Activated naive CD4-positive, alpha-beta T cell treated with anti-CD3 and anti-CD28 coated beads for 36 hours (primary cell): ENCODE results near the gene HCFC1. TPM values are rescaled to one million over a fixed set of nuclear protein-coding genes. Genes with fewer than 3 reads are reported as not detected.
A peak's percentile ranks its signal among the peaks of the same experiment; 100 is the strongest.

Source experiments
- CTCF ChIA-PET: fragments of 350-600 bp; sonication (Branson Sonifier 250); formaldehyde crosslinking; loops from one replicate; lab custom pipeline; 2021; ENCODE audit warnings: antibody characterized with exemption; lab: Charles Lee
- DNase-seq: peaks from one replicate; pipeline ENCODE4 v3.0.0-alpha.2; 2020
- H3K27ac Mint-ChIP-seq: one replicate; pipeline ENCODE4 v1.8.0; 2021; ENCODE audit warnings: mild to moderate bottlenecking, mixed read lengths
- H3K27me3 Mint-ChIP-seq: one replicate; pipeline ENCODE4 v1.8.0; 2021; ENCODE audit warnings: low read depth, mixed read lengths
- H3K36me3 Mint-ChIP-seq: one replicate; pipeline ENCODE4 v1.8.0; 2021; ENCODE audit warnings: low read depth, mixed read lengths
- H3K4me1 Mint-ChIP-seq: one replicate; pipeline ENCODE4 v1.8.0; 2021; ENCODE audit warnings: low read depth, mixed read lengths
- H3K4me3 Mint-ChIP-seq: one replicate; pipeline ENCODE4 v1.8.0; 2021; ENCODE audit warnings: mild to moderate bottlenecking, moderate library complexity, mixed read lengths
- H3K9me3 Mint-ChIP-seq: one replicate; pipeline ENCODE4 v1.8.0; 2021; ENCODE audit warnings: mixed read lengths
- intact Hi-C: fragments of 100-400 bp; cut with micrococcal nuclease; formaldehyde crosslinking; loops from one replicate; pipeline ENCODE4 v1.15.1; 2023
- total RNA-seq, 2 experiments: library from RNA; stranded (reverse); gene quantifications; one replicate each; pipeline ENCODE4 v1.2.3, GENCODE V29; 2021

The HCFC1 gene
- total RNA-seq, result 10 to 100 TPM; 85.0 to 86.1 TPM

DNA sequence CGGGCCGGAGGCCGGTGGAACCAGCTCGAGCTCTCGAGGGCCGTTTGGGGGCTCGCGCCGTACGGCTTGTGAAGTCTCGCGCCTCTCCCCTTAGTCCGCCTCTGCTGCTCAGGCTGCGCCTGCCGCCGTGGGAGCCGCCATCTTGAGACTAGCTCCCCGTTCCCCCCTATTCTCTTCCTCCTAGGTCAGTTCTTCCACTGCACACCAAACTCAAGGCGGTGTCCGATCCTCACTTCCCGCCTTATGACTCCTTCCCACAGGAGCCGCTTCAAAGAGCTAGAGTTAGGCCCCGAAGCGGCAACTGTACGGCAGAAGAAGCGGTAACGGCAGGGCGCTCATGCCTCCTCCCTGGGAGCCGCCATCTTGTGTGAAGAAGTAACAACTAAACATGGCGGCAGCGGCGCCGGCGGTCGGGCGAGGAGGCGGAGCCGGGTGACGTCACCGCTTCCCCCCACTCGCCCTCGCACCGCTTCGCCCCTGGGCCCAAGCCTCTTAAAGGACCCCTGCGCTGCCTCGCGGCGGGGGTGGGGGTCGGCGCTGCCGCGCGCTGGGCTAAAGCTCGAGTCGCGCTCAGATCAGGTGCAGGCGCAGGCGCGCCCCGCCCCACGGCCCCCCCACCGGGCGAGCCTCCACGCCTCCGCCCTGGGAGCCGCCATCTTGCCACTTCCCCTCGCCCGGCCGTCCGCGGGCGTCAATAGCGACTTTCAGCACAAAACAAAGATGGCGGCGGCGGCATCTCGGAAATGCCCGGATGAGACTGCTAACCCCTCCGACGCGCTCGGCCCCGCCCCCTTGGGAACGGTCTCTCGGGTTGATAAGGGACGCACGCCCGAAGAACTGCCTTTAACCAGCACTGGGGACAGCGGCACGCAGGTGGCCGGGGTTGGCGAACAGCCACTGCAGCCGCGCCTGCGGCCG lies at the start of gene HCFC1:
HCFC1 (minus strand) TSS at position 369 of the 918 bp plus-strand sequence. CDS start 978 bp downstream, outside the sequence.
- DNase-seq, result peak; percentile 91
- H3K36me3 Mint-ChIP-seq, result peaks cover 26% of the 10 kb centered on the region
- H3K27ac Mint-ChIP-seq, result peak within 1 kb of the TSS; percentile 100
- CTCF ChIA-PET, result interaction anchor here (0.6 to 1.8 kb wide), 4 partner anchors 9 to 77 kb away, joined by 3 to 6 read pairs (median 3); no protein-coding TSS in a partner anchor
- intact Hi-C loops, result loop anchor here (1.0 to 5.0 kb wide), 9 partner anchors 13 to 506 kb away; partner anchors contain the start of genes ABCD1, BCAP31, HAUS7 and IDH3G
- peaks cover 31% of the 10 kb centered on the region for H3K4me1 Mint-ChIP-seq
- H3K9me3 Mint-ChIP-seq, result no peaks in the 10 kb centered on the region
- peak within 1 kb of the TSS; percentile 100 for H3K4me3 Mint-ChIP-seq
- no peaks in the 10 kb centered on the region for H3K27me3 Mint-ChIP-seq

DNA sequence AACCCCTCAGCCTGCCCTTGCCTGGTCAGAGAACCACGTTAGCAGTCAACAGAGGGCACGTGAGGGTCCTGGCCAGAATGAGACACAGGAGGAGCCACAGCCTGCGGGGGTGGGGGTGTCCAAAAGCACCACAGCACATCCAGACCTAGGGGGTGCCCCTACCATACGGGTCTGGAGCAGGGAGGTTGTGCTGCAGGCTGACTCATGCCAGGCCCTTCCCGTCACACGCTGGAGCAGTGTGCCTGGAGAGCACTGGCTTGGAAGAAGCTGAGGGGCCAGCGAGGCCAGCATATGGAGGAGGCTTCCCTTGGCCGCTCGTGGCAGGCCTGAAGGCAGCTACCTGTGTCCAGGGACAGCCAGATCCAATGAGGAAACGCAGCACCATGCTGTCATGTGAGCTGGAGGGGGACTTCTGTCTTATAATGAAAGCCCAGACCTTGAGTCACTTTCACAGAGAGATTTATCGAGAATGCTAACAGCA lies 49.6 kb upstream of the HCFC1 start:
- DNase-seq, result peak; percentile 32
- CTCF ChIA-PET, result interaction anchor here (1.0 kb wide), 1 partner anchor 50 kb away, joined by 3 read pairs; the partner anchor contains the start of gene HCFC1
- peaks cover 10% of the 10 kb centered on the region for H3K36me3 Mint-ChIP-seq
- intact Hi-C loops, result loop anchor here (2.0 to 5.0 kb wide), 4 partner anchors 16 to 94 kb away; partner anchors contain the start of genes ARHGAP4 and MECP2
- H3K27ac Mint-ChIP-seq, result peak overlapping the region; percentile 92
- H3K4me3 Mint-ChIP-seq, result no peak overlapping the region
- peaks cover 14% of the 10 kb centered on the region for H3K4me1 Mint-ChIP-seq
- H3K27me3 Mint-ChIP-seq, result no peaks in the 10 kb centered on the region
- no peaks in the 10 kb centered on the region for H3K9me3 Mint-ChIP-seq

DNA sequence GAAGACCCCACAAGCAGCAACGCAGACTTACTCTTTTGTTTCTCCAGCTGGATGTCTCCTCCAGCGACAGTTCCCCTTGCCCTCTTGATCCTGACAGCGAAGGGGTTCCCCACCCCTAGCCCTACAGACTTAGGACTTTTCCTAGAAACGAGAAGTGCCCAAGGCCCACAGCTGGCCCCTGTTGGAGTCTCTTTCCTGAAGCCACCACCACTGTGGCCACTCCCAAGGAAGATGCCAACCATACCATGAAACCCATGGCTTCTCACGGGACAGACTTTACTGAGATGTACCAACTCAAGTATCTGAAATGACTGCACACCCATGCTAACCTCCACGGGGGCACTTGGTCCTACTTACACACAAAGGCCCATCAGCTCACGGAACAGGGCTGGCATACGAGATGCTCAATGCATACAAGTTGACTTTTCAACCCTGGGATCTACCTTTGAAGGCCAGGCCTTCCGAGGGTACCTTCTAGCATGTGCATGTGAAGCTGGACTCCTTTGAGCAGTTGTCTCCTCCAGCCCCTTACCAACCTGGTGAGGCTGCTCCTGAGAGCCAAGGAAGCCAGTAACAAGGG lies 49.0 kb upstream of the HCFC1 start:
- Mint-ChIP-seq H3K27me3 (no peaks in the 10 kb centered on the region), H3K9me3 (no peaks in the 10 kb centered on the region), H3K27ac (peak overlapping the region; percentile 92), H3K4me3 (peak overlapping the region; percentile 88), H3K36me3 (peaks cover 14% of the 10 kb centered on the region), H3K4me1 (peaks cover 19% of the 10 kb centered on the region)
- intact Hi-C loops, result loop anchor here (1.0 to 5.0 kb wide), 5 partner anchors 16 to 93 kb away; partner anchors contain the start of genes ARHGAP4 and MECP2
- DNase-seq, result peak; percentile 10
- CTCF ChIA-PET, result interaction anchor here (1.0 to 1.4 kb wide), 3 partner anchors 49 to 115 kb away, joined by 3 read pairs; partner anchors contain the start of gene HCFC1

DNA sequence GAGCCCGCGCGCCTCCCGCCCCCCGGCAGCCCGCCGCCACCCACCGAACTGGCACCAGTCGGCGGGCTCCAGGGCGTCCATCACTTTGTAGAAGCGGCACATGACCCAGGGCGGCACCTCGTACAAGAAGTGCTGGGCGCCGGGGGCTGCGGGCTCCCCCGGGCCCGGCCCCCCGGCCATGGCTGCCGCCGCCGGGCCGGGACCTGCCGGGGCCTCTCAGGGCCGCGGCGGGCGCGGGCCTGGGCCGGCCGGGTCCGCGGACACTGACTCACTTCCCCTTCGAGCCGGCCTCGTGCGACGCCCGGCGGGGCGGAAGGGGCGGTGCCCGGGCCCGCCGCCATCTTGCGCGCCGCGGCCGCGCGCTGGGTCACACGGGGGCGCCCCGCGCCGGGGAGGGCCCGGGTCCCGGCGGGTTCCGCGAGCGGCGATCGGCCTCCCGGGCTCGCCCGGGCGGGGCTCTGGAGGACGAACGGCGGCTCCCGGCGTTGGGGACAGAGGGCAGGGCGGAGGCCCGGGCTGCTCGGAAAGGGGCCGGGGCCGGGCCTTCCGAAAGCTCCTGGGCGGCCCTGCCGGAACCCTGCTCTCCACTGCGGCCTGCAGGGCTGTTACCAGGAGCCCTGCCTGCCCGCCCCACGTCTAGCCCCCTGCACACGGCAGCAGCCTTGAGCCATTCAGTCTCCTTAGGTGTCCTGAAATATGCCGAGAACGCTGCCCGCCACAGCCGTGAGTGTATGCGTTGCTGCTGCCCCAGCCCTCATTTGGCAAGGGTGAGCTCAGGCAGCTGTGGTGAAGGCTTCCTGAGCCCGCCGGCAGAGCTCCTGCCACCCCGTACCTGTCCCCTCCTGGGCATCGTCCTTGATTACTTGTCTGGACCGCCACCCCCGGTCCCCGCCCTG lies 48.3 kb upstream of the HCFC1 start, which contains the start of gene IRAK1:
IRAK1 (minus strand) TSS at position 270 of the 896 bp plus-strand sequence; CDS start at position 180, 90 bp downstream.
- intact Hi-C loops, result loop anchor here (1.0 to 5.0 kb wide), 6 partner anchors 17 to 93 kb away; partner anchors contain the start of genes ARHGAP4 and MECP2
- peak within 1 kb of the TSS; percentile 92 for H3K27ac Mint-ChIP-seq
- CTCF ChIA-PET, result interaction anchor here (1.0 to 1.4 kb wide), 3 partner anchors 49 to 116 kb away, joined by 3 read pairs; partner anchors contain the start of gene HCFC1
- H3K27me3 Mint-ChIP-seq, result no peaks in the 10 kb centered on the region
- peaks cover 16% of the 10 kb centered on the region for H3K36me3 Mint-ChIP-seq
- peak; percentile 45 for DNase-seq
- H3K9me3 Mint-ChIP-seq, result no peaks in the 10 kb centered on the region
- peaks cover 19% of the 10 kb centered on the region for H3K4me1 Mint-ChIP-seq
- peak within 1 kb of the TSS; percentile 88 for H3K4me3 Mint-ChIP-seq

DNA sequence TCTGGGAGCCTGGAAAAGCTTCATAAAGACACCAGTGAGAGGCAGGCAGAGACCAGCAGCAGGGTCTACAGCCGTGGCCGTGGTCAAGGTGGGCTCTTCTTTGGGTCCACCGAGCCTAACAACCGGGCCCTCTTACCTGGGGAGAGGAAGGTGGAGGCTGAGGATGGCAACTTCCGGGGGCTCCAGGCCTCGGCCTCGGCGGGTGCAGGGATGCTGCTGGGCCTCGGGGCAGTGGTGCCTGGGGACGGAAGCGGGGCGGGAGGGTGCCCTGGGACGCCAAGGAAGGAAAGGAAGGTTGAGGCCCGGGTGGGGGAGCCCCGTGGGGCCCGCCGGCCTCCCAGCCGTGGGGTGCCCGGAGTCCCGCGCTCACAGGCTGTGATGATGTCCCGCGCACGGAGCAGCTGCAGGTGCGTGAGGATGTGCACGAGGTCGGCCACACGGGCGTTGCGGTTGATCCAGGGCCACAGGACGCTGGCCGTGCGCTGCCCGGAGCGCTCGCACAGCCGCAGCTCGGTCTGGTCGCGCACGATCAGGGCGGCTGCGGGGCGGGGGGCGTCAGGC lies 47.5 kb upstream of the HCFC1 start:
- H3K27ac Mint-ChIP-seq, result peak overlapping the region; percentile 90
- H3K27me3 Mint-ChIP-seq, result no peaks in the 10 kb centered on the region
- H3K4me1 Mint-ChIP-seq, result peaks cover 19% of the 10 kb centered on the region
- no peaks in the 10 kb centered on the region for H3K9me3 Mint-ChIP-seq
- H3K4me3 Mint-ChIP-seq, result peak overlapping the region; percentile 84
- intact Hi-C loops, result loop anchor here (5.0 kb wide), 1 partner anchor 37 kb away; no protein-coding TSS in a partner anchor
- H3K36me3 Mint-ChIP-seq, result peaks cover 19% of the 10 kb centered on the region
- CTCF ChIA-PET, result interaction anchor here (1.3 kb wide), 1 partner anchor 33 kb away, joined by 6 read pairs; no protein-coding TSS in a partner anchor
- DNase-seq, result peak; percentile 46

DNA sequence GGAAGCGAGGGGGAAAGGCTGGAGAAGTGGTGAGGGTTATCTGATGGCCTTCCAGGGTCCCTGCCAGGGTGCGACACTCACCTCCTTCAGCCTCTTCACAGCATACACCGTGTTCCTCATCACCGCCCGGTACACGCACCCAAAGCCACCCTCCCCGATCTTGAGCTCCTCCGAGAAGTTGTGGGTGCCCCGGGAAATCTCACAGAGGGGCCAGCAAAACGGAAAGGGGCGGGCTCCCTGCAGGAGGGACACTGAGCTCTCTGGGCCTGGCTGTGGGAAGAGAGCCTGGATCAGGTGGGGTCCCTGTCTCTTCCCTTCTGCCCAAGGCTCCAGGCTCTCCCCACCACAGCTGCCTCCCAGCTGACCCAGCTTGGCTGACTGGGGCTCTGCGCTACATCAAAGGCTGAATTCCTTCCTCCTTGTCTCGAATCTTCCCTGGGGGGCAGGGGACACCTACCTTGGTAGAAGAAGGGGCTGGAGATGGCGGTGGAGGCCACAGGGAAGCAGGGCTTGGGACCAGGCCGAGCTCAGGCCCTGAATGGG lies 47.0 kb upstream of the HCFC1 start:
- DNase-seq, result no peak
- Mint-ChIP-seq H3K4me3 (peak overlapping the region; percentile 84), H3K9me3 (no peaks in the 10 kb centered on the region), H3K27me3 (no peaks in the 10 kb centered on the region), H3K36me3 (peaks cover 20% of the 10 kb centered on the region), H3K27ac (peak overlapping the region; percentile 90), H3K4me1 (peaks cover 19% of the 10 kb centered on the region)
- intact Hi-C loops, result loop anchor here (5.0 kb wide), 1 partner anchor 36 kb away; no protein-coding TSS in a partner anchor
- CTCF ChIA-PET, result interaction anchor here (0.6 to 1.3 kb wide), 2 partner anchors 33 to 75 kb away, joined by 3 to 6 read pairs; no protein-coding TSS in a partner anchor

DNA sequence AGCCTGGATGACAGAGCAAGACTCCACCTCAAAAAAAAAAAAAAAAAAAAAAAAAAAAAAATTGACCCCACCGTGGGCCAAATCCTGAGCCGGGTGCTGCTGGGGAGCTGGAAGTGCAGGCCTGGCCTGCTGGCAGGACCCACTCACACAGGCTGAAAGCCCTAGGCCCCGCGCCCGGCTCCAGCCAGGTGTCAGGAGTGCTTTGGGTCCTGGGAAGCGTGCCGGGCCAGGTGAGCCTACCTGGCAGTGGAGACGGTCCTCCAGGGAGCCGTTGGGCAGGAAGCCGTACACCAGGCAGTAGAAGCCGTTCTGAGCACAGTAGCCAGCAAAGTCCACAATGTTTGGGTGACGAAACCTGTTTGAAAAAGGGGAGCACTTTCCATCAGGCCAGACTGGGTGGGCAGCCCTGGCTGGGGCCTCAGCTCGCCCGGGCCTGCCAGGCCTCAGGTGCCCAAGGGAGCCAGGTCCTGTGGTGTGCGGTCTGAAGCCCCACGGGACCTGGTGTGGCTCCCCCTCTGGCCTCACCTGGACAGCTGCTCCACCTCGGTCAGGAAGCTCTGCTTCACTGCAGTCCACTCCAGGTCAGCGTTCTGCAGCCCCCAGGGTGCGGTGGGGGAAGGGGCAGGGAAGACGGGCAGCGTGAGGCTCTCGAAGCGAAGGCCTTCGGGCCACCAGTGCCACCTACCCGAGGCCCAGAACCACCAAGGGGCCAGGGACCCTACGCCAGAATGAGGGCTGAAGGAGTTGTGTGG lies 46.3 kb upstream of the HCFC1 start:
- DNase-seq, result no peak
- Mint-ChIP-seq H3K36me3 (peaks cover 21% of the 10 kb centered on the region), H3K27me3 (no peaks in the 10 kb centered on the region), H3K9me3 (no peaks in the 10 kb centered on the region), H3K4me3 (peak overlapping the region; percentile 84), H3K4me1 (peaks cover 19% of the 10 kb centered on the region), H3K27ac (peak overlapping the region; percentile 90)
- CTCF ChIA-PET, result interaction anchor here (0.6 to 1.3 kb wide), 2 partner anchors 34 to 75 kb away, joined by 3 to 6 read pairs; no protein-coding TSS in a partner anchor
- intact Hi-C loops, result loop anchor here (5.0 kb wide), 1 partner anchor 36 kb away; no protein-coding TSS in a partner anchor

DNA sequence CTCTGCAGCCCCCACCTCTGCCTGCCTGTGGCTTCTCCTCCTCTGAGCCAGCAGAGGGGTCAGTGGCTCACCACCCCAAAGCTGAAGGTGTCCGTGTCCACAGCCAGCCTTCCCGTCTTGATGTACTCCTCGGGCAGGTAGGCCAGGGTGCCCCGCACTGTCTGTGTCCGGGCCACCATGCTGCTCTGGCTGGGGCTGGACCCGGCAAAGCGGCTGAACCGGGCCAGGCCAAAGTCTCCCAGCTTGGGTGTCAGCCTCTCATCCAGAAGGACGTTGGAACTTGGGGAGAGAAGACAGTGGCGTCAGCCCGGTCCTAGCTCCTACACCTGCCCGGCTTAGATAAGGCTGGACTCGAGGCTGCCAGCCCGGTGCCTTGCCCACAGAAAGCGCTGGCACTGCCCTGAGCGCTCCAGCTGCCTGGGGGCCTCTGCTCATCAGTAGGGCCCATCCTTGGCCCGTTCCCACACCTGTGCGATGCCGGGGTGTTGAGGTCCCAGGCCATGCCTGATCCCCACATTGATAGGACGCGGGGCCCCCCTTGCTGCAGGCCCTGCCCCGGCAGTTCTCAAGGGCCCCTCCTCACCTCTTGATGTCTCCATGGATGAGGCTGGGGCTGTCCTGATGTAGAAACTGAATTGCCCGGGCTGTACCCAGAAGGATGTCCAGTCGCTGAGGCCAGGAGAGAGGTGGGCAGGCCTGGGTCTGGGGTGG lies 44.9 kb upstream of the HCFC1 start:
- H3K4me3 Mint-ChIP-seq, result no peak overlapping the region
- peaks cover 19% of the 10 kb centered on the region for H3K4me1 Mint-ChIP-seq
- no peaks in the 10 kb centered on the region for H3K27me3 Mint-ChIP-seq
- CTCF ChIA-PET, result no interaction called here
- no peaks in the 10 kb centered on the region for H3K9me3 Mint-ChIP-seq
- intact Hi-C loops, result loop anchor here (5.0 kb wide), 1 partner anchor 34 kb away; no protein-coding TSS in a partner anchor
- H3K27ac Mint-ChIP-seq, result peak overlapping the region; percentile 36
- no peak for DNase-seq
- peaks cover 21% of the 10 kb centered on the region for H3K36me3 Mint-ChIP-seq

DNA sequence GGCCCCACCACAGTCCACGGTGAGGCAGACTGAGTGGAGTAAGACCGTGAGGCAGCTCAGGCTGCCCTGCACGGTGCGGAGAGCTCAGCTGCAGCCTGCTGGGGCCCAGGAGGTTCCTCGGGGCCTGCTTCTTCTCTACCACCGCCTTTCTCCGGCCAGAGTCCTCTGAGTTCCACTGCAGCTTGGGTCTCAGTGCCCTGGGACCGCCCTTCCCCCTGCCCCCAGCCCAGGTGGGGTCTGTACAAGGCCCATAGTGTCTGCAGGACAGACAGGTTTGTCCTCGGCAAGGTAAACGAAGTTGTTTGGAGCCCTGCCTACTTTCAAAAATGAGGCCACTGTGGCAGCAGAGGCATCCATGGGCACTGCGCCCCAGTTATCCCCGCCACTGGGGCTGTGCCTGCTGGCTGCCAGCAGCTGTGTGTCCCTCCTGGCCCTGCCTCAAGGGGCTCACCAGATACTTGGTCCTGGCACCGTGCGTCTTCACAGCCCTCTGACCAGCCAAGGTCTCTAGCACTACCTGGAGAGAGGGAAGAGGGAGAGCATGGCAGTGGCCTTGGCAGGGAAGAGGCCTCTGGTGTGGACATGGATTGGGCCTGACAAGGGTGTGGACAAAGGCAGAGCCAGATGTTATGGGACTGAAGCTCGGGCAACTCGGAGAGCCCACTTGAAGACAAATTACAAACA lies 44.1 kb upstream of the HCFC1 start:
- intact Hi-C loops, result loop anchor here (5.0 kb wide), 1 partner anchor 33 kb away; no protein-coding TSS in a partner anchor
- CTCF ChIA-PET, result no interaction called here
- no peaks in the 10 kb centered on the region for H3K27me3 Mint-ChIP-seq
- peaks cover 11% of the 10 kb centered on the region for H3K4me1 Mint-ChIP-seq
- peaks cover 21% of the 10 kb centered on the region for H3K36me3 Mint-ChIP-seq
- DNase-seq, result no peak
- no peaks in the 10 kb centered on the region for H3K9me3 Mint-ChIP-seq
- H3K27ac Mint-ChIP-seq, result peak overlapping the region; percentile 36
- peak overlapping the region; percentile 12 for H3K4me3 Mint-ChIP-seq
